Measurements from ENCODE around the gene BCL2L11. TPM values are rescaled to one million over a fixed set of nuclear protein-coding genes. Genes with fewer than 3 reads are reported as not detected.

The BCL2L11 gene
- total RNA-seq, 4 donors from 2014 or later: 4.8 to 18.8 (median 13.7) TPM

DNA sequence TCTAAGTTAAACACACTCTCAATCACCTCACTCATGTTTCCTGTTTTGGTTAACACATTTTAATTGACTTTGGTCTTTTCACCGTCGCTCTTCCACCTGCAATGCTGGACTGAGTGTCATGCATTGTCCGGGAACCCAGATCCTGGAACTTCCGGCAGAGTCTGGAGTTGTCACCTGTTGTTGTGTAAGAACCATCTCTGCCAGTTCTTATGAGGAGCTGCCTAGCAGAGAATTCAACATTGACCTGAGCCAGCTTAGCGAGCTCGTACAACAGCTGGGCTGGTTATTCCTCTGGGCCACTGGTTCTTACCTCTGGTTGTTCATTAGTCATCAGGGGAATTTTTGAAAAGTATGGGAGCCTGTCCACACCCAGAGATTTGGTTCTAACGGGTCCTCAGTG, 75.7 kb downstream of the BCL2L11 start:
- TF ChIP-seq, protein P1, sequence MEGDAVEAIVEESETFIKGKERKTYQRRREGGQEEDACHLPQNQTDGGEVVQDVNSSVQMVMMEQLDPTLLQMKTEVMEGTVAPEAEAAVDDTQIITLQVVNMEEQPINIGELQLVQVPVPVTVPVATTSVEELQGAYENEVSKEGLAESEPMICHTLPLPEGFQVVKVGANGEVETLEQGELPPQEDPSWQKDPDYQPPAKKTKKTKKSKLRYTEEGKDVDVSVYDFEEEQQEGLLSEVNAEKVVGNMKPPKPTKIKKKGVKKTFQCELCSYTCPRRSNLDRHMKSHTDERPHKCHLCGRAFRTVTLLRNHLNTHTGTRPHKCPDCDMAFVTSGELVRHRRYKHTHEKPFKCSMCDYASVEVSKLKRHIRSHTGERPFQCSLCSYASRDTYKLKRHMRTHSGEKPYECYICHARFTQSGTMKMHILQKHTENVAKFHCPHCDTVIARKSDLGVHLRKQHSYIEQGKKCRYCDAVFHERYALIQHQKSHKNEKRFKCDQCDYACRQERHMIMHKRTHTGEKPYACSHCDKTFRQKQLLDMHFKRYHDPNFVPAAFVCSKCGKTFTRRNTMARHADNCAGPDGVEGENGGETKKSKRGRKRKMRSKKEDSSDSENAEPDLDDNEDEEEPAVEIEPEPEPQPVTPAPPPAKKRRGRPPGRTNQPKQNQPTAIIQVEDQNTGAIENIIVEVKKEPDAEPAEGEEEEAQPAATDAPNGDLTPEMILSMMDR (IDR thresholded peaks at IDR 0.05 in 4 of 5, conservative IDR thresholded peaks at IDR 0.05 in 1 of 5): no peak
- no peak for TF ChIP-seq POLR2A (IDR thresholded peaks at IDR 0.05)
- in situ Hi-C loops (cut with MboI; ENCODE audit: low sequenced_read_pairs in 4 of 4) (no loop called here), intact Hi-C loops (cut with DNase I; ENCODE audit: low total_unique reads) (no loop called here)

DNA sequence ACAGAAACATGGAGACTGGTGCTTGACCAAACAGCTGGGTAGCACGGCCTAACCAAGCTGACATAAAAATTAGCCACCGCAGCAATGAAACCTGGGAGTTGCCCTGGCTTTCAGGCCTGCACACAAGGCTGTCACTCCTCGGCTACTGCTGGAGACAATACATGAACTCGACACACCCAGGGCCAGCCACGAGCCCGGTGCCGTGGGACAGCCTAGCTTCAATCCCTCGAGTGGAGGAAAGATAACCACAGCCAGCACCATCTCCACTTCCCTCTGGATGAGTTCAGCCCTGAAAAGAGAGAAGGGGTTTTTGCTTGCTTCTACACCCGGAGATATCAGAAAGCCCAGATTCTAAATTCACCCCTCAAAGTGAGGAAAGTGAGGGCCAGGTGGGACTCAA, 78.0 kb downstream of the BCL2L11 start:
- H3K4me3 ChIP-seq: no peak overlapping the region
- no peak for DNase-seq
- intact Hi-C loops (cut with DNase I; ENCODE audit: low total_unique reads): no loop called here
- no peak overlapping the region for H3K27ac ChIP-seq
- in situ Hi-C loops (cut with MboI; ENCODE audit: low sequenced_read_pairs in 4 of 4): no loop called here
- no peaks in the 10 kb centered on the region for H3K27me3 ChIP-seq
- no peak for ATAC-seq
- no peaks in the 10 kb centered on the region for H3K36me3 ChIP-seq
- H3K4me1 ChIP-seq: peaks cover 3 to 4% of the 10 kb centered on the region in 2 donors
- TF ChIP-seq, protein P1 (IDR thresholded peaks at IDR 0.05 in 4 of 5, conservative IDR thresholded peaks at IDR 0.05 in 1 of 5): no peak
- TF ChIP-seq POLR2A (IDR thresholded peaks at IDR 0.05): no peak
- H3K9me3 ChIP-seq: no peaks in the 10 kb centered on the region

More for the DNA sequence above, 75.7 kb downstream of the BCL2L11 start:
- H3K27ac ChIP-seq: no peak overlapping the region
- peaks cover 3 to 4% of the 10 kb centered on the region in 2 donors for H3K4me1 ChIP-seq
- ATAC-seq (peak; percentile 54 to 60), DNase-seq (no peak)
- H3K27me3 ChIP-seq: no peaks in the 10 kb centered on the region
- no peak overlapping the region for H3K4me3 ChIP-seq
- H3K9me3 ChIP-seq: no peaks in the 10 kb centered on the region
- H3K36me3 ChIP-seq: no peaks in the 10 kb centered on the region

DNA sequence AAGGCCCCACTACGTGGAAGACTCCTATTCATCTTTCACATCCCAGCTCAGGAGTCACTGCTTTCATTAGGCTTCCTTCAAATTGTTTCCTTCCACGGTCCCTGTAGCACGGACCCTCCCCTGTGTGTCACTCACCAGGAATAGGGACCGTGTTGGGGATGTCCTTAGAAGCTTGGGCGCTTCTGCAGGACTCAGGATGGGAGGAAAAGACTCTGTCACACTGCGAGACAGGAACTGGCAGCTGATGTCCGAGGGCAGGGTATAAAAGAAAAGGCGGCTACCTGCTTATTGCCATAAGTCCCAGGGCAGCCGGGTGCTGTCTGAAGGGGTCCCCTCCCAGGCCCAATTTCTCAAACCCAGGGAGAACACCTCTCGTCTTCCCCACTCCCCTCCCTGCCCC, 79.1 kb downstream of the BCL2L11 start:
- DNase-seq (no peak), ATAC-seq (no peak)
- Histone ChIP-seq H3K4me1 (peaks cover 3 to 4% of the 10 kb centered on the region in 2 donors), H3K27me3 (no peaks in the 10 kb centered on the region), H3K36me3 (no peaks in the 10 kb centered on the region), H3K27ac (no peak overlapping the region), H3K9me3 (no peaks in the 10 kb centered on the region), H3K4me3 (no peak overlapping the region)
- in situ Hi-C loops (cut with MboI; ENCODE audit: low sequenced_read_pairs in 4 of 4): no loop called here
- intact Hi-C loops (cut with DNase I; ENCODE audit: low total_unique reads): no loop called here
- TF ChIP-seq, protein P1 (IDR thresholded peaks at IDR 0.05 in 4 of 5, conservative IDR thresholded peaks at IDR 0.05 in 1 of 5): no peak
- no peak for TF ChIP-seq POLR2A (IDR thresholded peaks at IDR 0.05)

DNA sequence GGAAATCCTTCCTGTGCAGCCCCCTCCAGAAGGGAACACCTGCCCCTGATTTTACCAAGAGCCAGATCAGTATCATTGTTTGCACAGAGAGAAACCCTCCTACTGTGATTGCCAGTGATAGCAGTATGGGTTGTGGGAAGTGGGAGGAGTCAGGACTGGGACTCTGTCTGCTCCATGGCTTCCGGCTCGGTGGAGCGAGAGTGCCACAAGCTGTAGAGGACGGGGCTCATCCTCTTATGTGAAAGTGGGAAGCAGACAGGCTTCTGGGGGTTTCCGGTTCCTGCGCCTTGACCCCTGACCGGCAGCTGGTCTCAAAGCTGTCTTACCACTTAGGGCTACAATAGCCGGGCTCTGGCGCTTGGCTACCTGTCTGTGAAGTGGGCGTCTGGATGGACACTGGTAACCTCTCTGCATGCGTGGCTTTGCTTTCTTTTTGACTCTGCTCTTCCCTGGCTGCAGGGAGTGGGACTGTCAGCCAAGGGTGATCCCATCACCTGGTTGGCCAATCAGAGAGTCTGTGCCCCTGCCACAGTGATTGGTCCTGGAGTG, 79.7 kb downstream of the BCL2L11 start:
- Histone ChIP-seq H3K9me3 (no peaks in the 10 kb centered on the region), H3K27me3 (no peaks in the 10 kb centered on the region), H3K36me3 (no peaks in the 10 kb centered on the region), H3K4me1 (peaks cover 3 to 4% of the 10 kb centered on the region in 2 donors), H3K27ac (no peak overlapping the region), H3K4me3 (no peak overlapping the region)
- no peak for TF ChIP-seq POLR2A (IDR thresholded peaks at IDR 0.05)
- TF ChIP-seq, protein P1 (IDR thresholded peaks at IDR 0.05 in 4 of 5, conservative IDR thresholded peaks at IDR 0.05 in 1 of 5): no peak
- no peak for ATAC-seq
- no peak for DNase-seq
- intact Hi-C loops (cut with DNase I; ENCODE audit: low total_unique reads) (no loop called here), in situ Hi-C loops (cut with MboI; ENCODE audit: low sequenced_read_pairs in 4 of 4) (no loop called here)

DNA sequence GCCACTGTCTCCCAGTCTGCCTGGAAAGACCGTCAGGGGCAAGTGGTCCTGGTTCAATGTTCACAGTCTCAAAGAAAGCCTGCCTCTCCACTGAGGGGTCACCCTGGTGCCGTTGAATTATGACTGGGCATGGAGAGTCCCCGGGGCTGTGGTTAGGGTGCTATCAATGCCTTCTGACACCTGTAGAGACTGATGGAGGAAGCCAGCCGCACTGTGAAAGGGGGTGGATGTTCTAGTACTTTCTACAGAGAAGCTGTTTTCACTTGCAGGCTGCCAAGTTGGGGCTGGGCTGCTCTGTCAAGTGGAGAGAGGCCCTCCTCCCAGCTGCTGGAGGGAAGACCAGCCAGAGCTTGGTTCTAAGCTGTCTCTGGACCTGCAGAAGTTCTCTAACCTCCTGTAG, 80.5 kb downstream of the BCL2L11 start:
- H3K4me1 ChIP-seq: peaks cover 3 to 4% of the 10 kb centered on the region in 2 donors
- H3K27ac ChIP-seq: no peak overlapping the region
- ATAC-seq (no peak), DNase-seq (no peak)
- H3K27me3 ChIP-seq: no peaks in the 10 kb centered on the region
- in situ Hi-C loops (cut with MboI; ENCODE audit: low sequenced_read_pairs in 4 of 4): no loop called here
- no peak for TF ChIP-seq POLR2A (IDR thresholded peaks at IDR 0.05)
- TF ChIP-seq, protein P1 (IDR thresholded peaks at IDR 0.05 in 4 of 5, conservative IDR thresholded peaks at IDR 0.05 in 1 of 5): no peak
- intact Hi-C loops (cut with DNase I; ENCODE audit: low total_unique reads): no loop called here
- H3K36me3 ChIP-seq: no peaks in the 10 kb centered on the region
- no peak overlapping the region for H3K4me3 ChIP-seq
- no peaks in the 10 kb centered on the region for H3K9me3 ChIP-seq

All from gastrocnemius medialis (tissue), 4 donors.